ENCODE measurements around the gene OR5K1.

OR5K1 gene

GRCh38 chr3:98514948-98515347 is 51.9 kb downstream of the OR5K1 start:
- TF ChIP-seq POLR2A (IDR thresholded peaks at IDR 0.05; ENCODE audit: low read depth, low read length) (no peak), POLR2AphosphoS5 (IDR thresholded peaks at IDR 0.05; ENCODE audit: low read depth, low read length) (no peak), TAF1 (IDR thresholded peaks at IDR 0.05; ENCODE audit: borderline replicate concordance, low read depth, low read length) (no peak)
- FAIRE-seq = no peak
- no peak for DNase-seq (ENCODE audit: insufficient read length)

GRCh38 chr3:98518816-98519215 is 55.8 kb downstream of the OR5K1 start:
- FAIRE-seq = no peak
- TF ChIP-seq POLR2AphosphoS5 (IDR thresholded peaks at IDR 0.05; ENCODE audit: low read depth, low read length) = no peak
- no peak for DNase-seq (ENCODE audit: insufficient read length)

- DNase-seq (ENCODE audit: insufficient read length) = no peak
- TF ChIP-seq TAF1 (IDR thresholded peaks at IDR 0.05; ENCODE audit: borderline replicate concordance, low read depth, low read length) (no peak), POLR2AphosphoS5 (IDR thresholded peaks at IDR 0.05; ENCODE audit: low read depth, low read length) (peak; percentile 51; the same call in 1 of the 2 replicates), POLR2A (IDR thresholded peaks at IDR 0.05; ENCODE audit: low read depth, low read length) (peak; percentile 31; the same call in 1 of the 2 replicates)
- peak; percentile 81 for FAIRE-seq
Measured at GRCh38 chr3:98519351-98519750, 56.4 kb downstream of the OR5K1 start.

- TF ChIP-seq TAF1 (IDR thresholded peaks at IDR 0.05; ENCODE audit: borderline replicate concordance, low read depth, low read length) (no peak), POLR2A (IDR thresholded peaks at IDR 0.05; ENCODE audit: low read depth, low read length) (no peak), POLR2AphosphoS5 (IDR thresholded peaks at IDR 0.05; ENCODE audit: low read depth, low read length) (no peak; the same call in 1 of the 2 replicates)
- no peak for DNase-seq (ENCODE audit: insufficient read length)
- FAIRE-seq = no peak
Measured at GRCh38 chr3:98521897-98522543, 59.0 kb downstream of the OR5K1 start.
